OCI-LY3 (cell line): ENCODE data around the gene RASGRF2.
"Not testable (repeated sequence)": the region's sequence is repeated elsewhere in the genome, so short reads cannot be mapped to it uniquely, and the experiment has no call there.

Experiments used
- H2AFZ ChIP-seq: fragments of 200-600, 300-600 bp; shearing (Covaris generic); 2 replicates; pipeline ENCODE4 v1.6.0; 2014; ENCODE audit warnings: antibody characterized with exemption, low read depth, low read length
- H3K27ac ChIP-seq: fragments of 200-600, 300-600 bp; sonication (generic); 2 replicates; pipeline ENCODE4 v1.5.1; 2014; ENCODE audit warnings: mild to moderate bottlenecking, low read length, moderate library complexity, mixed read lengths
- H3K27me3 ChIP-seq: fragments of 200-600, 300-600 bp; sonication (generic); 2 replicates; pipeline ENCODE4 v1.6.1; 2014; ENCODE audit warnings: low read depth, low read length, mixed read lengths
- H3K36me3 ChIP-seq: fragments of 200-600, 300-600 bp; sonication (generic); replicated peaks from 2 replicates; pipeline ENCODE3; 2014; ENCODE audit warnings: low read depth, low read length, mixed read lengths
- H3K4me1 ChIP-seq: fragments of 300-600, 200-600 bp; sonication (generic); 2 replicates; pipeline ENCODE4 v1.6.1; 2014; ENCODE audit warnings: low read length, mixed read lengths
- H3K4me2 ChIP-seq: fragments of 200-600, 300-600 bp; sonication (generic); 2 replicates; pipeline ENCODE4 v1.6.1; 2014; ENCODE audit warnings: low read length, mixed read lengths
- H3K4me3 ChIP-seq: fragments of 300-600, 200-600 bp; sonication (generic); 2 replicates; pipeline ENCODE4 v1.5.1; 2014; ENCODE audit warnings: antibody characterized with exemption, mild to moderate bottlenecking, low read length, moderate library complexity
- H3K79me2 ChIP-seq: fragments of 300-600, 200-600 bp; shearing (Covaris generic); 2 replicates; pipeline ENCODE4 v1.6.1; 2014; ENCODE audit warnings: mild to moderate bottlenecking, low read length, mixed read lengths
- H3K9ac ChIP-seq: fragments of 300-600, 200-600 bp; shearing (Covaris generic); 2 replicates; pipeline ENCODE4 v1.6.0; 2014; ENCODE audit warnings: mild to moderate bottlenecking, low read length, moderate library complexity
- H3K9me3 ChIP-seq: fragments of 200-600, 300-600 bp; shearing (Covaris generic); 2 replicates; pipeline ENCODE4 v1.6.1; 2014; ENCODE audit warnings: low read length, mixed read lengths; ENCODE audit not compliant: insufficient read depth
- H4K20me1 ChIP-seq: fragments of 200-600, 300-600 bp; sonication (generic); 2 replicates; pipeline ENCODE4 v1.6.1; 2016; ENCODE audit warnings: low read length, mixed read lengths; ENCODE audit not compliant: insufficient read depth
- CTCF ChIP-seq: fragments of 200-600, 300-600 bp; sonication (generic); IDR thresholded peaks from 2 replicates; pipeline ENCODE4 v1.5.1; 2014; ENCODE audit warnings: antibody characterized with exemption, low read length, low read depth
- EZH2phosphoT487 ChIP-seq: fragments of 200-600 bp; shearing (Covaris generic); IDR thresholded peaks from 2 replicates; pipeline ENCODE4 v1.6.1; 2018; ENCODE audit warnings: antibody characterized with exemption, mixed run types, low read depth

The RASGRF2 gene

DNA sequence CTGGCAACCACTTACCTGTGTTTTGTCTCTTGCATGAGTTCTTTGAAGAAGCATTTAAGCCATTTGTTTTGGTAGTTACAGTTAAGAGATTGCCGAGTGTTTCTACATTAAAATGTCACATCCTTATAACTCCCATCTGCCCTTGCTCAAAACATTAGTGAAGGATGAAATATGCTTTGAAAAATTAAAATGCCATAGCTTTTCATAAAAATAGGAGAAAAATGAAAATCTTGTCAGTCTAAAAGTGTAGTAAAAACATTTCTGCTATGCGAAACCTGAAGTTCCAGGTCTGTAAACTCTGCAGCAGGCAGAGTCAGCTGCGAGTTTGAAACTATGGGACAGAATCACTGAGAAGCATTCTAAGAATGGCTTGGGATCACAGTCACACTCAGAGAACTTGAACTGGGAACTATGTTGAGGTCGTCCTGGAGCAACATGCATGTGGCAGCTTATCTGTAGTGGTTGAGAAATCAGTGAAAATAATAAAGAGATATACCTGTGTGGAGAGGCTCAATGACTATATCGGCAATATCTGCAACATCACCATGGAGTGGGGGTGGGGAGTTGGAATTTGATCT lies 67.4 kb downstream of the RASGRF2 start:
- 0 out of 2 replicates have a peak overlapping the region, but pooled peaks have one; percentile 5 for H2AFZ ChIP-seq
- TF ChIP-seq CTCF (no peak), EZH2phosphoT487 (no peak)
- no peaks in the 10 kb centered on the region for H3K9me3 ChIP-seq
- H3K27me3 ChIP-seq: no peaks in the 10 kb centered on the region
- no peaks in the 10 kb centered on the region for H3K36me3 ChIP-seq
- H3K27ac ChIP-seq: no peak overlapping the region
- H3K4me3 ChIP-seq: no peak overlapping the region
- H3K4me2 ChIP-seq: no peak overlapping the region
- H3K79me2 ChIP-seq: no peaks in the 10 kb centered on the region
- H4K20me1 ChIP-seq: no peaks in the 10 kb centered on the region
- no peak overlapping the region for H3K9ac ChIP-seq
- H3K4me1 ChIP-seq: peaks cover 5% of the 10 kb centered on the region; the same call in 1 of the 2 replicates

- not testable (repeated sequence) for H3K36me3 ChIP-seq, H3K4me3 ChIP-seq, H3K9ac ChIP-seq, H3K27me3 ChIP-seq, H3K4me2 ChIP-seq, H3K79me2 ChIP-seq, H3K27ac ChIP-seq, H2AFZ ChIP-seq, H3K9me3 ChIP-seq, H3K4me1 ChIP-seq, H4K20me1 ChIP-seq
Measured at GRCh38 chr5:81028888-81029287, 68.7 kb downstream of the RASGRF2 start.

DNA sequence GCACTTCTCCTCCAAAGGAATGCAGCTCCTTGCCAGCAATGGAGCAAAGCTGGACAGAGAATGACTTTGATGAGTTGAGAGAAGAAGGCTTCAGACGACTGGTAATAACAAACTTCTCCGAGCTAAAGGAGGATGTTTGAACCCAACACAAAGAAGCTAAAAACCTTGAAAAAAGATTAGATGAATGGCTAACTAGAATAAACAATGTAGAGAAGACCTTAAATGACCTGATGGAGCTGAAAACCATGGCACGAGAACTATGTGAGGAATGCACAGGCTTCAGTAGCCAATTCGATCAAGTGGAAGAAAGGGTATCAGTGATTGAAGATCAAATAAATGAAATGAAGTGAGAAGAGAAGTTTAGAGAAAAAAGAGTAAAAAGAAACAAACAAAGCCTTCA lies 69.6 kb downstream of the RASGRF2 start:
- H3K9ac ChIP-seq, H3K27me3 ChIP-seq, H2AFZ ChIP-seq, H3K9me3 ChIP-seq, H3K4me3 ChIP-seq, H3K4me1 ChIP-seq, H3K36me3 ChIP-seq, H4K20me1 ChIP-seq, H3K4me2 ChIP-seq, H3K27ac ChIP-seq, H3K79me2 ChIP-seq: not testable (repeated sequence)

- H3K27me3 ChIP-seq, H3K4me3 ChIP-seq, H3K4me1 ChIP-seq, H4K20me1 ChIP-seq, H2AFZ ChIP-seq, H3K4me2 ChIP-seq, H3K9me3 ChIP-seq, H3K36me3 ChIP-seq, H3K9ac ChIP-seq, H3K79me2 ChIP-seq, H3K27ac ChIP-seq: not testable (repeated sequence)
Measured at GRCh38 chr5:81030236-81031034, 70.3 kb downstream of the RASGRF2 start.

DNA sequence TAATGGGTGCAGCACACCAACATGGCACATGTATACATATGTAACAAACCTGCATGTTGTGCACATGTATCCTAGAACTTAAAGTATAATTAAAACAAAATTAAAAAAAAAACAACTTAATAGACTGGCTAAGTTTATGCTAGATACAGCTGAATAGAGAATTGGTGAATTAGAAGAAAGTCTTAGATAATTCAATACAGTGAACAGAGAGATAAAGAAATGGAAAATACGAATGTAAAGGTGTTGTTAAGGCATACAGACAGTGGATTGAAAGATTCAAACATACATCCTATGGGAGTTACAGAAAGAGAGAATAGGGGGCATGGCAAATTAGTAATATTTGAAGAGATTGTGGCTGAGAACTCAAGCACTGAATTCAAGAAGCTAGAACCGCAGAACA lies 75.4 kb downstream of the RASGRF2 start:
- no peak overlapping the region for H2AFZ ChIP-seq
- no peak for TF ChIP-seq EZH2phosphoT487
- TF ChIP-seq CTCF: no peak
- no peak overlapping the region for H3K9ac ChIP-seq
- no peaks in the 10 kb centered on the region for H3K36me3 ChIP-seq
- H3K27ac ChIP-seq: no peak overlapping the region
- H3K4me3 ChIP-seq: no peak overlapping the region
- H3K27me3 ChIP-seq: no peaks in the 10 kb centered on the region
- no peaks in the 10 kb centered on the region for H4K20me1 ChIP-seq
- no peaks in the 10 kb centered on the region for H3K4me1 ChIP-seq
- no peaks in the 10 kb centered on the region for H3K9me3 ChIP-seq
- no peaks in the 10 kb centered on the region for H3K79me2 ChIP-seq
- H3K4me2 ChIP-seq: no peak overlapping the region
